NOMO-1 treated with dmso at 0.1 percent for 144 hours (cell line): ENCODE results near the gene TRPT1.

Experiments used
- DNase-seq: peaks from one replicate; lab custom pipeline; 2025; ENCODE audit not compliant: unreplicated experiment; lab: John Stamatoyannopoulos, UW

The TRPT1 gene

GRCh38 chr11:64181506-64182411, 44.2 kb downstream of the TRPT1 start:
- peak; percentile 83 for DNase-seq

GRCh38 chr11:64180891-64181290, 45.1 kb downstream of the TRPT1 start:
- no peak for DNase-seq

GRCh38 chr11:64178951-64179639, 46.9 kb downstream of the TRPT1 start:
- no peak for DNase-seq

GRCh38 chr11:64178203-64178602, 47.8 kb downstream of the TRPT1 start:
- no peak for DNase-seq

GRCh38 chr11:64176751-64177150, 49.2 kb downstream of the TRPT1 start:
- no peak for DNase-seq
